Measurements from ENCODE around the gene GPRASP2. TPM values are rescaled to one million over a fixed set of nuclear protein-coding genes. Genes with fewer than 3 reads are reported as not detected.

GPRASP2 gene
- total and polyA plus RNA-seq, 9 of the 15 experiments (the other 6 are each of a cell fraction or from before 2014, with no cell fraction given): 1.2 to 3.3 (median 2.1) TPM

GRCh38 chrX:102696306-102696705 is 15.9 kb upstream of the GPRASP2 start:
- in situ Hi-C loops (cut with MboI): no loop called here
- Histone ChIP-seq H3K27ac (ENCODE audit: extremely low read depth, low read depth, low read length) (no peak overlapping the region), H3K9me1 (ENCODE audit: control insufficient read depth, insufficient read depth, low read length) (no peaks in the 10 kb centered on the region), H3K4me3 (no peak overlapping the region), H3K9ac (ENCODE audit: insufficient read depth in 1 of 2, low read depth in 2 of 2, low read length in 2 of 2) (no peak overlapping the region), H3K4me1 (replicated peaks in 1 of 2; ENCODE audit: control insufficient read depth in 2 of 2, insufficient read depth in 2 of 2, low read length in 2 of 2) (no peaks in the 10 kb centered on the region), H3K36me3 (ENCODE audit: control insufficient read depth, insufficient read depth, low read length) (no peaks in the 10 kb centered on the region), H3K4me2 (ENCODE audit: insufficient read depth, low read length) (no peak overlapping the region), H4K20me1 (replicated peaks; ENCODE audit: control insufficient read depth, insufficient read depth, low read length) (no peaks in the 10 kb centered on the region), H3K27me3 (ENCODE audit: control insufficient read depth in 2 of 2, insufficient read depth in 2 of 2, low read length in 2 of 2) (no peaks in the 10 kb centered on the region), H2AFZ (ENCODE audit: low read depth, low read length) (no peak overlapping the region), H3K79me2 (ENCODE audit: control insufficient read depth, insufficient read depth, low read length) (no peaks in the 10 kb centered on the region), H3K9me3 (replicated peaks; ENCODE audit: control insufficient read depth, insufficient read depth, low read depth, low read length) (no peaks in the 10 kb centered on the region)
- no peak for DNase-seq (ENCODE audit: extremely low read depth in 1 of 4, low spot score in 3 of 4)
- BruUV-seq (replicated peaks): no TSS peak
- POLR2A ChIA-PET: no interaction called here
- intact Hi-C loops (cut with micrococcal nuclease): no loop called here
- no peak for ATAC-seq
- FAIRE-seq: no peak
- CTCF ChIA-PET (ENCODE audit: low intra/inter-chr PET ratio): no interaction called here
- no peak for TF ChIP-seq EP300 (IDR thresholded peaks at IDR 0.05; ENCODE audit: low read length)
- TF ChIP-seq ZNF316 (IDR thresholded peaks at IDR 0.05): peak; percentile 83
- TF ChIP-seq IRF2 (CRISPR knock-in tag; IDR thresholded peaks at IDR 0.05): no peak
- TF ChIP-seq BMI1 (IDR thresholded peaks at IDR 0.05; ENCODE audit: low read length): no peak
- TF ChIP-seq C11orf30 (IDR thresholded peaks at IDR 0.05; ENCODE audit: low read depth): peak; percentile 60
- peak; percentile 50; the same call in 1 of the 2 replicates for TF ChIP-seq MAFK (IDR thresholded peaks at IDR 0.05; ENCODE audit: low read length)
- TF ChIP-seq CBX2 (IDR thresholded peaks at IDR 0.05; ENCODE audit: insufficient read depth, low read length, poor library complexity, severe bottlenecking): no peak
- no peak for TF ChIP-seq FOXP1 (CRISPR knock-in tag; IDR thresholded peaks at IDR 0.05)
- peak; percentile 38; the same call in 1 of the 2 replicates for TF ChIP-seq MAFF (IDR thresholded peaks at IDR 0.05; ENCODE audit: low read length)
- TF ChIP-seq FOXA1 (IDR thresholded peaks at IDR 0.05; ENCODE audit: borderline replicate concordance): no peak
- no peak for TF ChIP-seq ZNF589 (CRISPR knock-in tag; IDR thresholded peaks at IDR 0.05; ENCODE audit: low read depth)
- TF ChIP-seq THRB (CRISPR knock-in tag; conservative IDR thresholded peaks at IDR 0.05): no peak
